HG03097 (cell line): ENCODE measurements around the gene CNTNAP4.

Experiments used
- ATAC-seq: cut with Tn5 transposase; IDR thresholded peaks from one replicate; pipeline ENCODE4 v1.9.1; 2021; ENCODE audit not compliant: unreplicated experiment, low FRiP score

The CNTNAP4 gene

GRCh38 chr16:76573281-76573680, 296.1 kb downstream of the CNTNAP4 start:
- ATAC-seq, result no peak

DNA sequence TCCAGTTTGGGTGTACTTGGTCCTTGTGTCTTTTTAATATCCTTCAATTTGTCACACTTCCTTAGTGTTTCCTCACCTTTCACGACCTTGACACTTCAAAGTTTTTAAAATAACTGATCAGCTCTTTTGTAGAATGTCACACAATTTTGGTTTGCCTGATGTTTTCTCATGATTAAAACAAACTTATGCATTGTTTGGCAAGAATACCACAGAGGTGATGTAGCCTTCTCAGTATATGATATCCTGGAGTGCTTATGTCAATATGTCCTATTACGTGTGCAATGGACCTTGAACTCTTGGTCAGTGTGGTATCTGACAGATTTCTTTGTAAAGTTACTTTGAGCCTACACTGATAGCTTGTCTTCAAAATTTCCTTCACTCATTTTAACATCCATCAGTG, 297.4 kb downstream of the CNTNAP4 start:
- ATAC-seq, result no peak

DNA sequence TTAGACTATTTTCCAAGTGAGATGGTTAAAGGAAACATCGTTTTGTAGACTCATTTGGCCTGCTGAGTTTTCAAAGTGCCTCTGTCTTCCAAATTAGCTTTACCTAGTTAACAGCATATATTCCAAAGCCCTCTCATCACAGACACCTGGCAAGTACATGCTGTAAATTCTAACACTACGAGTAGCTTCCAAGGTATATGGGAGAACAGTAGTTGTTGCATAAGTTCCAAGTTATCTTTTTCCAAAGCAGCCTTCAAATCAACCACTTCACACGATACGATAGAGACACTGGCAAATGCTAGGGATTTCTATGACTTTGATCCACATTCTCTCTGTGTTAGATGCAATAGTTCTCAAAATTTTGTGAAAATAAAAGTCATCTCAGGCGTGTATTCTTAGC, 299.3 kb downstream of the CNTNAP4 start:
- ATAC-seq, result no peak

DNA sequence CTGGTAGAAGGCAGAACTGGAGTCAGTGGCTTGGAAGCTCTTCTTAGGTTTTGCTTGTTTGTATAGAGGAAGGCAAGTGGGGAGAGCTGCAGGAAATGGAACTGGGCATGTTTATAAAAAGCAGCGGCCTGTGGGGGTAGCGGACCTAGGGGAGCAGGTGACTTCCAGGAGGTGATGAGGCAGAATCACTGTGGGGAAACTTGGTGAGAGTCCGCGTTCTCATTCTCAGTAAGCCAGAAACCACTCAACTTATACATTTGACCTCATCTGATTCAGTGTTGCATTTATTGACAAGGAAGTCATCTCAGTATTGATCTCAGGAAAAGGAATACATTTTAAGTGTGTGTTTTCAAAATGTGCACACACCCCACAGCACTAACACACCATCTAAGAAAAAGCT, 299.8 kb downstream of the CNTNAP4 start:
- ATAC-seq, result no peak

- ATAC-seq, result no peak
Observed at GRCh38 chr16:76579277-76579922, 302.2 kb downstream of the CNTNAP4 start.

GRCh38 chr16:76583466-76583865, 306.3 kb downstream of the CNTNAP4 start:
- ATAC-seq, result no peak

- no peak for ATAC-seq
Observed at GRCh38 chr16:76583945-76584344, 306.7 kb downstream of the CNTNAP4 start.

DNA sequence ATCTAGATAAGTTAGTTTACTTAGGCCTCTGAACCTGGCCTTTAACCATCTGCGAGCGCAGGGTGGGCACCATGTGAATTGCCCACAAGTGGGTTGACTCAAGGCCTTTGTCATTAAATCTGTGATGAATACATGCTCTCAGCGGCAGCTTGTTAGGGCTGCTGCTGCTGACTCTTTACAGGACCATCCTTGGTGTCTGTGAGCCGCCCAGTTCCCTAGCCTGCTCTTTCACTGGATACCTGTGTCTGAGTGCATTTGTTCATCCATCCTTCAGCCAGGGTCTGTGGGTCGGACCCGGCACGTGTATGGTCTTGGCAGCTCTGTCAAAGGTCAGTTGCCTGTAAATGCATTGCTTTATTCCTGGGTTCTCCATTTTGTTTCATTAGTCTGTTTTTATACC, 321.3 kb downstream of the CNTNAP4 start:
- ATAC-seq, result no peak

DNA sequence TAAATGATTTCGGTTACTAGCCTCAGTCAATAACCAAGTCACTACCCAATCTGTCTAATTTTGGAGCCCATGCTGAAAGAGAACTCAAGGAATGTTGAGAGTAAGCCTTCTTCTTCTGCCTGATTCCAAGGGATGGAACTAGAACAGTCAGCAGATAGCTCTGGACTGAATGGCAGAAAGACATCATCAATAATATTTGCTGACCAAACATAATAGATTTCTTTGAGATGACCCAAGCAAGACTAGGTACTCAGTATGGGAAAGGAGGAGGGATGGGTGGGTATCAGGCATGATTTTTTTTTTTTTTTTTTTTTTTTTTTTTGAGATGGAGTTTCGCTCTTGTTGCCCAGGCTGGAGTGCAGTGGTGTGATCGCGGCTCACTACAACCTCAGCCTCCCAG, 330.1 kb downstream of the CNTNAP4 start:
- no peak for ATAC-seq
